DND-41 (cell line): ENCODE results near the gene CDCP1.

Source experiments
- CTCF ChIP-seq: IDR thresholded peaks from 2 replicates; pipeline ENCODE4 v1.5.1; 2012; ENCODE audit warnings: borderline replicate concordance, low read length, moderate library complexity, mild to moderate bottlenecking; ENCODE audit not compliant: poor library complexity, severe bottlenecking; ENCODE audit errors: extremely low read depth
- EZH2 ChIP-seq: IDR thresholded peaks from 3 replicates; pipeline ENCODE4 v1.6.1; 2012; ENCODE audit warnings: borderline replicate concordance, low read depth, mild to moderate bottlenecking, moderate library complexity, low read length, inconsistent platforms; ENCODE audit not compliant: severe bottlenecking

GRCh38 chr3:45060165-45060892, 85.8 kb downstream of the CDCP1 start:
- TF ChIP-seq EZH2 (no peak), CTCF (no peak)
